Neural cell (in vitro differentiated cells): ENCODE data around the gene CD160. TPM values are rescaled to one million over a fixed set of nuclear protein-coding genes. Genes with fewer than 3 reads are reported as not detected.

Experiments
- H2AFZ ChIP-seq: fragments of 200-600, 300-800 bp; sonication (generic), shearing (Covaris generic); 2 replicates; pipeline ENCODE4 v1.6.0; 2014; ENCODE audit warnings: low read depth, mild to moderate bottlenecking, antibody characterized with exemption, low read length, moderate library complexity
- H3F3A ChIP-seq: fragments of 200-600 bp; shearing (Covaris generic); 2 replicates; pipeline ENCODE4 v1.6.1; 2016; ENCODE audit warnings: mild to moderate bottlenecking, moderate library complexity, mixed read lengths, antibody characterized with exemption, low read length; ENCODE audit not compliant: insufficient read depth, poor library complexity, severe bottlenecking
- H3K27ac ChIP-seq: fragments of 200-600, 300-800 bp; sonication (generic), shearing (Covaris generic); 2 replicates; pipeline ENCODE4 v1.5.1; 2014; ENCODE audit warnings: mild to moderate bottlenecking, low read length, moderate library complexity
- H3K27me3 ChIP-seq: fragments of 300-800, 200-600 bp; sonication (generic), shearing (Covaris generic); 2 replicates; pipeline ENCODE4 v1.6.0; 2014; ENCODE audit warnings: mild to moderate bottlenecking, low read depth, low read length, moderate library complexity; ENCODE audit not compliant: insufficient read depth
- H3K36me3 ChIP-seq: fragments of 300-800, 200-600 bp; sonication (generic), shearing (Covaris generic); 2 replicates; pipeline ENCODE4 v1.5.1; 2014; ENCODE audit warnings: mild to moderate bottlenecking, antibody characterized with exemption, low read length, moderate library complexity; ENCODE audit not compliant: insufficient read depth
- H3K4me2 ChIP-seq: fragments of 300-800, 200-600 bp; sonication (generic), shearing (Covaris generic); 2 replicates; pipeline ENCODE4 v1.6.0; 2014; ENCODE audit warnings: mild to moderate bottlenecking, low read length
- H3K4me3 ChIP-seq: fragments of 300-800, 200-600 bp; sonication (generic), shearing (Covaris generic); 2 replicates; pipeline ENCODE4 v1.5.1; 2014; ENCODE audit warnings: mild to moderate bottlenecking, low read length, moderate library complexity
- H3K79me2 ChIP-seq: fragments of 200-600 bp; shearing (Covaris generic); replicated peaks from 2 replicates; pipeline ENCODE4 v1.6.0; 2014; ENCODE audit warnings: mild to moderate bottlenecking, low read length, moderate library complexity; ENCODE audit not compliant: insufficient read depth
- H3K9ac ChIP-seq: fragments of 300-800, 200-600 bp; sonication (generic), shearing (Covaris generic); 2 replicates; pipeline ENCODE4 v1.6.1; 2016; ENCODE audit warnings: mild to moderate bottlenecking, low read length, mixed read lengths
- H3K9me2 ChIP-seq: fragments of 200-600 bp; shearing (Covaris generic); 2 replicates; pipeline ENCODE4 v1.6.1; 2016; ENCODE audit warnings: mild to moderate bottlenecking, low read length, mixed read lengths; ENCODE audit not compliant: insufficient read depth
- H3K9me3 ChIP-seq: fragments of 200-600, 300-800 bp; sonication (generic), shearing (Covaris generic); 2 replicates; pipeline ENCODE4 v1.6.1; 2016; ENCODE audit warnings: mild to moderate bottlenecking, mixed run types, low read length, moderate library complexity, mixed read lengths
- H4K20me1 ChIP-seq: fragments of 200-600 bp; shearing (Covaris generic); 2 replicates; pipeline ENCODE4 v1.6.1; 2016; ENCODE audit warnings: mild to moderate bottlenecking, mixed run types; ENCODE audit not compliant: insufficient read depth
- CTCF ChIP-seq: fragments of 450-650 bp; IDR thresholded peaks from 2 replicates; pipeline ENCODE4 v1.5.1; 2014; ENCODE audit warnings: antibody characterized with exemption, mild to moderate bottlenecking, moderate library complexity; ENCODE audit not compliant: poor library complexity, severe bottlenecking
- EP300 ChIP-seq: fragments of 450-650 bp; conservative IDR thresholded peaks from 2 replicates; pipeline ENCODE4 v1.6.1; 2014; ENCODE audit warnings: antibody characterized with exemption, mild to moderate bottlenecking, moderate library complexity; ENCODE audit not compliant: poor library complexity, severe bottlenecking
- EZH2 ChIP-seq: fragments of 200-600, 300-800 bp; shearing (Covaris generic), sonication (generic); IDR thresholded peaks from 2 replicates; pipeline ENCODE4 v1.6.1; 2014; ENCODE audit warnings: antibody characterized with exemption, low read length, borderline replicate concordance, mild to moderate bottlenecking; ENCODE audit not compliant: insufficient read depth, poor library complexity, severe bottlenecking
- MXI1 ChIP-seq: fragments of 450-650 bp; conservative IDR thresholded peaks from 2 replicates; pipeline ENCODE4 v1.6.1; 2014; ENCODE audit warnings: antibody characterized with exemption, mild to moderate bottlenecking; ENCODE audit not compliant: poor library complexity, severe bottlenecking
- POLR2AphosphoS5 ChIP-seq: IDR thresholded peaks from 2 replicates; pipeline ENCODE4 v1.6.1; 2012
- RAD21 ChIP-seq: fragments of 450-650 bp; conservative IDR thresholded peaks from 2 replicates; pipeline ENCODE4 v1.6.1; 2014; ENCODE audit warnings: antibody characterized with exemption, mild to moderate bottlenecking, moderate library complexity
- REST ChIP-seq: IDR thresholded peaks from 2 replicates; pipeline ENCODE4 v1.6.1; 2012; ENCODE audit warnings: borderline replicate concordance
- SMC3 ChIP-seq: fragments of 450-650 bp; conservative IDR thresholded peaks from 2 replicates; pipeline ENCODE4 v1.6.1; 2014; ENCODE audit warnings: antibody characterized with exemption, mild to moderate bottlenecking, moderate library complexity; ENCODE audit not compliant: poor library complexity
- TAF1 ChIP-seq: IDR thresholded peaks from 2 replicates; pipeline ENCODE4 v1.6.1; 2012; ENCODE audit warnings: low read depth
- polyA plus RNA-seq: library from polyadenylated mRNA; depleted of rRNA; stranded (reverse); fragments of >200 nt; gene quantifications from 2 replicates; pipeline ENCODE4 v1.2.3, GENCODE V29; 2014

Gene CD160
- polyA plus RNA-seq, 1 donor from 2014 or later: not detected

GRCh38 chr1:145689922-145690321, 29.4 kb upstream of the CD160 start:
- H3K4me2 ChIP-seq: no peak overlapping the region
- no peaks in the 10 kb centered on the region for H3K27me3 ChIP-seq
- H3K9ac ChIP-seq: no peak overlapping the region
- H3K9me2 ChIP-seq: no peaks in the 10 kb centered on the region
- no peaks in the 10 kb centered on the region for H3K79me2 ChIP-seq
- H2AFZ ChIP-seq: no peak overlapping the region
- H3F3A ChIP-seq: no peaks in the 10 kb centered on the region
- H3K27ac ChIP-seq: no peak overlapping the region
- H3K9me3 ChIP-seq: no peaks in the 10 kb centered on the region
- no peaks in the 10 kb centered on the region for H4K20me1 ChIP-seq
- no peaks in the 10 kb centered on the region for H3K36me3 ChIP-seq
- TF ChIP-seq EZH2 (no peak), TAF1 (no peak), EP300 (no peak), CTCF (no peak), SMC3 (no peak), POLR2AphosphoS5 (no peak), MXI1 (no peak), RAD21 (no peak)
- no peak overlapping the region for H3K4me3 ChIP-seq

- H3F3A ChIP-seq: no peaks in the 10 kb centered on the region
- no peak overlapping the region for H3K27ac ChIP-seq
- TF ChIP-seq EP300: no peak
- TF ChIP-seq CTCF: no peak
- no peak for TF ChIP-seq TAF1
- no peak for TF ChIP-seq EZH2
- TF ChIP-seq SMC3: no peak
- no peak for TF ChIP-seq POLR2AphosphoS5
- no peak for TF ChIP-seq RAD21
- TF ChIP-seq REST: no peak
- no peak for TF ChIP-seq MXI1
- H4K20me1 ChIP-seq: no peaks in the 10 kb centered on the region
- H3K9ac ChIP-seq: no peak overlapping the region
- no peaks in the 10 kb centered on the region for H3K27me3 ChIP-seq
- H3K9me2 ChIP-seq: no peaks in the 10 kb centered on the region
- no peaks in the 10 kb centered on the region for H3K36me3 ChIP-seq
- no peak overlapping the region for H3K4me3 ChIP-seq
- no peaks in the 10 kb centered on the region for H3K79me2 ChIP-seq
- no peak overlapping the region for H2AFZ ChIP-seq
- no peak overlapping the region for H3K4me2 ChIP-seq
- no peaks in the 10 kb centered on the region for H3K9me3 ChIP-seq
Measured at GRCh38 chr1:145690587-145691558, 28.4 kb upstream of the CD160 start.
